Lower leg skin (tissue), 3 donors: ENCODE data around the gene SEC61G.

Experiments used
- CTCF ChIP-seq, 3 donors: fragments of 450-650 bp; IDR thresholded peaks; one replicate each; pipeline ENCODE4 v1.5.1; 2016; ENCODE audit warnings: antibody characterized with exemption in 3 of 3, mild to moderate bottlenecking in 3 of 3, moderate library complexity in 2 of 3
- POLR2A ChIP-seq, 2 donors: fragments of 450-650 bp; IDR thresholded peaks; one replicate each; pipeline ENCODE4 v1.6.1; 2016 to 2017; ENCODE audit warnings: antibody characterized with exemption in 2 of 2, mild to moderate bottlenecking in 1 of 2, moderate library complexity in 1 of 2

- TF ChIP-seq CTCF (IDR thresholded peaks at IDR 0.05), result no peak
- TF ChIP-seq POLR2A (IDR thresholded peaks at IDR 0.05), result no peak
Observed at GRCh38 chr7:54796853-54797252, 37.8 kb upstream of the SEC61G start.
